Tibial artery (tissue), 4 donors: ENCODE data around the gene CASP9.

ENCODE experiments used
- DNase-seq, 2 donors: peaks; one replicate each; pipeline ENCODE4 v3.0.0-alpha.2; 2019
- H3K27ac ChIP-seq, 2 donors: fragments of 200-600 bp; sonication (generic) in 1 of 2; 1 replicate in 1 of 2; 2 replicates in 1 of 2; pipeline ENCODE4 v1.5.1; 2018 to 2019; ENCODE audit warnings: mild to moderate bottlenecking in 1 of 2
- H3K27me3 ChIP-seq, 2 donors: fragments of 200-600 bp; sonication (generic) in 1 of 2; one replicate each; pipeline versions ENCODE4 v1.5.1 to v1.6.0; 2016 to 2019
- H3K36me3 ChIP-seq, 3 donors: fragments of 200-600 bp; sonication (generic) in 2 of 3; one replicate each; pipeline ENCODE4 v1.5.1; 2016 to 2019; ENCODE audit warnings: mild to moderate bottlenecking in 2 of 3
- H3K4me1 ChIP-seq, 4 donors: fragments of 200-600 bp; sonication (generic) in 2 of 4; 1 replicate in 3 of 4; 2 replicates in 1 of 4; pipeline ENCODE4 v1.5.1; 2016 to 2019
- H3K4me3 ChIP-seq, 2 donors: fragments of 200-600 bp; sonication (generic) in 1 of 2; 1 replicate in 1 of 2; 2 replicates in 1 of 2; pipeline ENCODE4 v1.5.1; 2018 to 2019; ENCODE audit warnings: mild to moderate bottlenecking in 2 of 2
- H3K9me3 ChIP-seq, 3 donors: fragments of 200-600 bp; sonication (generic) in 1 of 3; one replicate each; pipeline ENCODE4 v1.5.1; 2016 to 2019
- intact Hi-C: fragments of 100-400 bp; cut with DNase I; formaldehyde crosslinking; loops from one replicate; pipeline ENCODE4 v1.15.0; 2023; ENCODE audit warnings: low total_unique reads
- TF ChIP-seq, protein P1 (sequence below), 2 experiments: fragments of 200-600 bp in 1 of 2; fragments of 450-650 bp in 1 of 2; IDR thresholded peaks; one replicate each; pipeline ENCODE4 v1.5.1; 2017 to 2019; ENCODE audit warnings: antibody characterized with exemption in 2 of 2, mild to moderate bottlenecking in 1 of 2, moderate library complexity in 1 of 2

CASP9 gene

DNA sequence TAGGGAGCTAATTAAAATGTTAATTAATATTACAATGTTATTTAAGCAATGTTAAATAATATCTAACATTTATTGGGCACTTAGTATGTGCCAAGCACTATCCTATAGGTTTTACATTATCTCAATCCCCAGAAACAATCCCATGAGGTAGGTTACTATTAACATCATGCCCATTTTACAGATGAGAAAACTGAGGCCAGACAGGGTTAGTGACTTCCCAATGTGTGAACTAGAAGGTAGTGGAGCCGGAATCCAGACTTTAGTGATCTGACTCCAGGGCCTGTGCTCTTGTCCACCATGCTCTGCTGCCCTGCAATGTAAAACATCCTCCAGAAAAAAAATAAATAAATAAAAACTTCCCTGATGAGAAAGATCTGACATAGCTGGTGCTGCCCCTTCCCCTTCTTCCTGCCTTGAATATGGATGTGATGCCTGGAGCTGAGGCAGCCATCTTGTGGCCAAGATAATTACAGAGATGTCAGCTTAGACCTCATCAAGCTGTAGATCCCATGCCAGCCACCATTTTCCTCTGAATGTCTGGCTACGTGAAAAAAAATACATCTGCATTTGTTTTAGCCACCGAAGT lies 75.0 kb downstream of the CASP9 start:
- H3K36me3 ChIP-seq = no peaks in the 10 kb centered on the region
- H3K27ac ChIP-seq = no peak overlapping the region
- DNase-seq = no peak
- no peaks in the 10 kb centered on the region for H3K4me1 ChIP-seq
- intact Hi-C loops = no loop called here
- TF ChIP-seq, protein P1, sequence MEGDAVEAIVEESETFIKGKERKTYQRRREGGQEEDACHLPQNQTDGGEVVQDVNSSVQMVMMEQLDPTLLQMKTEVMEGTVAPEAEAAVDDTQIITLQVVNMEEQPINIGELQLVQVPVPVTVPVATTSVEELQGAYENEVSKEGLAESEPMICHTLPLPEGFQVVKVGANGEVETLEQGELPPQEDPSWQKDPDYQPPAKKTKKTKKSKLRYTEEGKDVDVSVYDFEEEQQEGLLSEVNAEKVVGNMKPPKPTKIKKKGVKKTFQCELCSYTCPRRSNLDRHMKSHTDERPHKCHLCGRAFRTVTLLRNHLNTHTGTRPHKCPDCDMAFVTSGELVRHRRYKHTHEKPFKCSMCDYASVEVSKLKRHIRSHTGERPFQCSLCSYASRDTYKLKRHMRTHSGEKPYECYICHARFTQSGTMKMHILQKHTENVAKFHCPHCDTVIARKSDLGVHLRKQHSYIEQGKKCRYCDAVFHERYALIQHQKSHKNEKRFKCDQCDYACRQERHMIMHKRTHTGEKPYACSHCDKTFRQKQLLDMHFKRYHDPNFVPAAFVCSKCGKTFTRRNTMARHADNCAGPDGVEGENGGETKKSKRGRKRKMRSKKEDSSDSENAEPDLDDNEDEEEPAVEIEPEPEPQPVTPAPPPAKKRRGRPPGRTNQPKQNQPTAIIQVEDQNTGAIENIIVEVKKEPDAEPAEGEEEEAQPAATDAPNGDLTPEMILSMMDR (IDR thresholded peaks at IDR 0.05) = no peak
- no peak overlapping the region for H3K4me3 ChIP-seq
- no peaks in the 10 kb centered on the region for H3K9me3 ChIP-seq
- H3K27me3 ChIP-seq = peaks cover 0 to 25% of the 10 kb centered on the region in 2 donors

DNA sequence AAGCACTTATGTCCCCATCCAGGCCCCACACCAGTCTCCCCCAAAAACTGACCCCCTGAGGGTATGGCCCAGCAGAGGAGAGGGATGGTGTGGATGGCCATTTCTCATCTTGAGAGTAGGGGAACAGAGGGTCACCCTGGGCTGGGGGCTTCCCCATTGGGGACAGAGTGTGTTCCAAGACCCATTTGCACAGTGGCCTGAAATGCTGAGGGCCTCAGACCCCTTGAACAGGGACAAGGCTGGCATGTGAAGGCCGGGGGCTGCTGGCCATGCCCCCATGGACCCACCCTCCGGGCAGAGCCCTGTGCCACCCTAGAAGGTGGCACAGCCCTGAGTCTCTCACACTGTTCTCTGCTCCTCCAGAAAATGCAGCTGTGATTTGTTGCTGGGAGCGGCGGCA lies 77.8 kb downstream of the CASP9 start:
- H3K27me3 ChIP-seq = peaks cover 0 to 22% of the 10 kb centered on the region in 2 donors
- H3K4me1 ChIP-seq = no peaks in the 10 kb centered on the region
- intact Hi-C loops = no loop called here
- no peaks in the 10 kb centered on the region for H3K36me3 ChIP-seq
- H3K4me3 ChIP-seq = no peak overlapping the region
- H3K27ac ChIP-seq = no peak overlapping the region
- TF ChIP-seq, protein P1 (IDR thresholded peaks at IDR 0.05) = no peak
- H3K9me3 ChIP-seq = no peaks in the 10 kb centered on the region
- DNase-seq = no peak

DNA sequence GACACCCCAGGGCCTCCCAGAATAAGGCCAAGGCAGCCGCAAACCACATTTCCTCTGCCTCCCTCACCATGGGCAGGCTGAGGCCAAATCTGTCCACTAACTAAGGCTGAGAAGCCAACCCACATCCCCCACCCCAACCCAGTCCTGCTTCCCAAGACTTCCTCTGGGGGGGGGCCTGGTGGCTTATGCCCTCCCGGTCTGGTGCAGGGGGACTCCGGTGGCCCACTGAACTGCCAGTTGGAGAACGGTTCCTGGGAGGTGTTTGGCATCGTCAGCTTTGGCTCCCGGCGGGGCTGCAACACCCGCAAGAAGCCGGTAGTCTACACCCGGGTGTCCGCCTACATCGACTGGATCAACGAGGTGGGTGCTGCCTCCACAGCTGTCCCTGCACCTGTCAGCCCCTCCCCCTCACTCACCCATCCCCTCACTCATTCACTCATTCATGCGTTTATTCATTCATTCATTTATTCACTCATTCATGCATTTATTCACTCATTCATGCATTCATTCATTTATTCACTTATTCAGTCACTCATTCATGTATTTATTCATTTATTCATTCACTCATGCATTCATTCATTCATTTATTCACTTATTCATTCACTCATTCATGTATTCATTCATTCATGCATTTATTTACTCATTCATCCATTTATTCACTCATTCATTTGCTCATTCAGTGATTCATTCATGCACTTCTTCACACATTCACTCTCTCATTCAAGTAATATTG lies 78.5 kb downstream of the CASP9 start:
- H3K4me1 ChIP-seq = no peaks in the 10 kb centered on the region
- no peaks in the 10 kb centered on the region for H3K9me3 ChIP-seq
- no peak overlapping the region for H3K4me3 ChIP-seq
- no peak for DNase-seq
- H3K27ac ChIP-seq = no peak overlapping the region
- TF ChIP-seq, protein P1 (IDR thresholded peaks at IDR 0.05) = no peak
- no peaks in the 10 kb centered on the region for H3K36me3 ChIP-seq
- intact Hi-C loops = no loop called here
- H3K27me3 ChIP-seq = peaks cover 0 to 21% of the 10 kb centered on the region in 2 donors

DNA sequence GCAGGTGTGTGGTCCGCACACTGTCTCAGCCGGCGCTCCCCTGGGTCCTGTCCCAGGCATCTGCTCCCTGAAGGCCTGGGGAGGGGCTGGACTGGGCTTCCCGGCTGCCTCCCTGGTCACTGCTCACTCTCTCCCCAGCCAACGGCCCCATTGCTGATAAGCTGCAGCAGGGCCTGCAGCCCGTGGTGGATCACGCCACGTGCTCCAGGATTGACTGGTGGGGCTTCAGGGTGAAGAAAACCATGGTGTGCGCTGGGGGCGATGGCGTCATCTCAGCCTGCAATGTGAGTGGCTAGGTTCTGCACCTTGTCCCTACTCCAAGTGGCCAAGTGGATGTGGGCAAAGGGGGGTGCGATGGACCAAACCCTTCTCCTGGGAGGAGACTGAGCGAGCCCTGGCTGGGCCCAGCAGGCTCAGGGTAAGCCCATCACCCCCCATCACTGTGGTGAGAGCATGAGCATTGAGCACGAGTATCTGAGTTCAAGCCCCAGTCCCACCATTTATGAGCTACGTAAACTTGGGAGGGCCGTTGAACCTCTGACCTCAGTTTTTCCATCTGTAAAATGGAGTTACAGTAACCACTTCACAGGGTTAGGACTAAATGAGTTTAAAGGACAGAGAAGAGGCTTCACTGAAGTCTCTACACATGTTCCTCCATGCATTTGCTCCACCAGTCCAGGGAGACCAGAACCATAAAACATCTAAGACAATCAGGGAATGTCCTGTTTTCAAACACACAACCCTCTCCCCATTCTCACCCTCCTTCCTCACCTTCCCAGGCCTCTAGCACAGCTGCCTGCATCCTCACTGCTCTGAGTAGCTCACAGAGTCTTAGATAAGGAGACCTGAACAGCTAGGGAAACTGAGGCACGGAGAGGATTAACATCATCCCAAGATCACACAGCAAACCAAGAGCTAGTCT lies 79.3 kb downstream of the CASP9 start:
- DNase-seq = no peak
- intact Hi-C loops = no loop called here

DNA sequence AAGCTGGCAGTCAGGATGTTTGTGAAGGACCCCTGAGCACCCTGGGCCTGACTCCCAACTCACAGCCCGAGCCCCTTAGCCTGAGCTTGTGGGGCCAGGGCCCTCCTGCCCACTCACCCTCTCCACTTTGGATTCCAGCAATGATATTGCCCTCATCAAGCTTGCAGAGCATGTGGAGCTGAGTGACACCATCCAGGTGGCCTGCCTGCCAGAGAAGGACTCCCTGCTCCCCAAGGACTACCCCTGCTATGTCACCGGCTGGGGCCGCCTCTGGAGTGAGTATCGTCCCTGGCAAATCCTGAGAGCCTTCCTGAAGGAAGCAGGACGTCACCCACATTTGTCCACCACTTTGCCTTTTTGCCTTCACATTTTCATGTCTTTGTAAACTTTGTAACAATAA lies 80.7 kb downstream of the CASP9 start:
- H3K36me3 ChIP-seq = no peaks in the 10 kb centered on the region
- H3K4me3 ChIP-seq = no peak overlapping the region
- TF ChIP-seq, protein P1 (IDR thresholded peaks at IDR 0.05) = no peak
- H3K9me3 ChIP-seq = no peaks in the 10 kb centered on the region
- intact Hi-C loops = no loop called here
- H3K4me1 ChIP-seq = no peaks in the 10 kb centered on the region
- peaks cover 0 to 21% of the 10 kb centered on the region in 2 donors for H3K27me3 ChIP-seq
- no peak overlapping the region for H3K27ac ChIP-seq
- DNase-seq = no peak

More for the DNA sequence above, 79.3 kb downstream of the CASP9 start:
- H3K36me3 ChIP-seq = no peaks in the 10 kb centered on the region
- TF ChIP-seq, protein P1 (IDR thresholded peaks at IDR 0.05) = no peak
- peaks cover 0 to 21% of the 10 kb centered on the region in 2 donors for H3K27me3 ChIP-seq
- H3K4me3 ChIP-seq = no peak overlapping the region
- H3K4me1 ChIP-seq = no peaks in the 10 kb centered on the region
- no peak overlapping the region for H3K27ac ChIP-seq
- H3K9me3 ChIP-seq = no peaks in the 10 kb centered on the region
